Kidney (tissue), 14 donors: ENCODE results near the gene SGCD. TPM values are rescaled to one million over a fixed set of nuclear protein-coding genes. Genes with fewer than 3 reads are reported as not detected.

ENCODE experiments used
- DNase-seq, 5 donors: peaks; one replicate each; pipeline ENCODE4 v3.0.0-alpha.2; 2013 to 2020
- FAIRE-seq: peaks from 2 replicates; lab custom pipeline; 2012; peaks lifted over from hg19 to GRCh38; lab: Jason Lieb, UNC
- H3K27ac ChIP-seq, 2 donors: one replicate each; pipeline ENCODE4 v1.7.0; 2013; ENCODE audit warnings: low read depth in 2 of 2, low read length in 2 of 2, inconsistent platforms in 1 of 2
- H3K27me3 ChIP-seq: one replicate; pipeline ENCODE4 v1.7.1; 2013; ENCODE audit warnings: low read length, inconsistent platforms; ENCODE audit not compliant: control insufficient read depth, insufficient read depth
- H3K36me3 ChIP-seq, 3 donors: one replicate each; pipeline versions ENCODE4 v1.7.0 to v1.7.1; 2013; ENCODE audit warnings: low read length in 3 of 3, control low read depth in 1 of 3, inconsistent platforms in 1 of 3; ENCODE audit not compliant: insufficient read depth in 3 of 3, control insufficient read depth in 2 of 3
- H3K4me1 ChIP-seq, 3 donors: one replicate each; pipeline versions ENCODE4 v1.7.0 to v1.7.1; 2013; ENCODE audit warnings: low read length in 3 of 3, inconsistent platforms in 1 of 3, low read depth in 1 of 3; ENCODE audit not compliant: control insufficient read depth in 2 of 3, insufficient read depth in 2 of 3
- H3K4me3 ChIP-seq, 3 donors: one replicate each; pipeline versions ENCODE4 v1.7.0 to v1.8.1; 2013; ENCODE audit warnings: low read length in 3 of 3, control low read depth in 1 of 3, inconsistent platforms in 1 of 3
- H3K9ac ChIP-seq, 3 donors: one replicate each; pipeline versions ENCODE4 v1.7.0 to v1.7.1; 2013; ENCODE audit warnings: low read length in 3 of 3, control low read depth in 1 of 3, inconsistent platforms in 1 of 3
- H3K9me3 ChIP-seq, 3 donors: one replicate each; pipeline versions ENCODE4 v1.7.0 to v1.7.1; 2013; ENCODE audit warnings: low read length in 3 of 3, control low read depth in 1 of 3, inconsistent platforms in 1 of 3; ENCODE audit not compliant: control insufficient read depth in 2 of 3, insufficient read depth in 1 of 3
- intact Hi-C: fragments of 100-400 bp; cut with DNase I; formaldehyde crosslinking; loops from one replicate; pipeline ENCODE4 v1.11.1; 2022
- polyA plus RNA-seq: library from polyadenylated mRNA; stranded (reverse); fragments of 350-450 nt; fragmentation: Illumina TruSeq; extraction: RNeasy Lipid Tissue Mini Kit (QIAGEN cat#74804); gene quantifications from one replicate; pipeline ENCODE4 v1.2.3, GENCODE V29; 2014; ENCODE audit warnings: low read depth, low replicate concordance; ENCODE audit not compliant: insufficient read depth
- total RNA-seq: library from RNA; stranded (reverse); fragmentation: NEBNext Ultra II Directional; extraction: Animal tissue kit (Norgen Biotek cat#: 25700); gene quantifications from one replicate; pipeline ENCODE4 v1.2.1, GENCODE V29; 2021
- TF ChIP-seq, protein P1 (sequence below): IDR thresholded peaks from 3 replicates; pipeline ENCODE4 v1.5.1; 2012; ENCODE audit warnings: mild to moderate bottlenecking, moderate library complexity, borderline replicate concordance; ENCODE audit not compliant: insufficient read depth; ENCODE audit errors: extremely low read depth
- donor health status: control.
- donor health status: control.
- donor health status: control.
- donor health status: control.
- donor health status: control.
- donor health status: DM: yes; HTN: yes; CAD: no.
- donor health status: Normal renal cell carcinoma (clear cell type).

SGCD gene
- total and polyA plus RNA-seq, 2 donors from 2014 or later, result 0.99 to 2.7 TPM

DNA sequence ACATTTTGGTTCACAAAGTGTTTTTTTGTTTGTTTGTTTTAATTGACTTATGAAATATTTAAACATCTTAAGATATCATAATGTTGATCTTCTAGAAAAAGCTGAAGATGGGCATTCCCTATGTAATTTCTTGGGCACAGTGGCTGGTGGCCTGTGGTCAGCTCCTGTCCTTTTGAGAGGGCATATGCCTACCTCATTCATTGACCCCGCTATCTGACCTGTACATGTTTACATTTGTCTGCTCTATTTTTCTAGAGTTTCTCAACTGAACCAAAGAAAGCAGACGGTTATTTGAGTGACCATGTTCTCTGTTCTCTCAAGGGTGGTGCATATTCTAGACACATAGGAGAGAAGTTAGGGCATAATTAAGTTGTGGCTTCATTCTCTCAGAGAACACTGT, 5.3 kb downstream of the SGCD start:
- no peak for DNase-seq
- Histone ChIP-seq H3K4me1 (no peaks in the 10 kb centered on the region), H3K27me3 (no peaks in the 10 kb centered on the region), H3K36me3 (no peaks in the 10 kb centered on the region), H3K27ac (no peak overlapping the region), H3K9me3 (no peaks in the 10 kb centered on the region), H3K4me3 (no peak overlapping the region), H3K9ac (no peak overlapping the region)
- intact Hi-C loops, result no loop called here
- TF ChIP-seq, protein P1, sequence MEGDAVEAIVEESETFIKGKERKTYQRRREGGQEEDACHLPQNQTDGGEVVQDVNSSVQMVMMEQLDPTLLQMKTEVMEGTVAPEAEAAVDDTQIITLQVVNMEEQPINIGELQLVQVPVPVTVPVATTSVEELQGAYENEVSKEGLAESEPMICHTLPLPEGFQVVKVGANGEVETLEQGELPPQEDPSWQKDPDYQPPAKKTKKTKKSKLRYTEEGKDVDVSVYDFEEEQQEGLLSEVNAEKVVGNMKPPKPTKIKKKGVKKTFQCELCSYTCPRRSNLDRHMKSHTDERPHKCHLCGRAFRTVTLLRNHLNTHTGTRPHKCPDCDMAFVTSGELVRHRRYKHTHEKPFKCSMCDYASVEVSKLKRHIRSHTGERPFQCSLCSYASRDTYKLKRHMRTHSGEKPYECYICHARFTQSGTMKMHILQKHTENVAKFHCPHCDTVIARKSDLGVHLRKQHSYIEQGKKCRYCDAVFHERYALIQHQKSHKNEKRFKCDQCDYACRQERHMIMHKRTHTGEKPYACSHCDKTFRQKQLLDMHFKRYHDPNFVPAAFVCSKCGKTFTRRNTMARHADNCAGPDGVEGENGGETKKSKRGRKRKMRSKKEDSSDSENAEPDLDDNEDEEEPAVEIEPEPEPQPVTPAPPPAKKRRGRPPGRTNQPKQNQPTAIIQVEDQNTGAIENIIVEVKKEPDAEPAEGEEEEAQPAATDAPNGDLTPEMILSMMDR, result no peak
- no peak for FAIRE-seq

DNA sequence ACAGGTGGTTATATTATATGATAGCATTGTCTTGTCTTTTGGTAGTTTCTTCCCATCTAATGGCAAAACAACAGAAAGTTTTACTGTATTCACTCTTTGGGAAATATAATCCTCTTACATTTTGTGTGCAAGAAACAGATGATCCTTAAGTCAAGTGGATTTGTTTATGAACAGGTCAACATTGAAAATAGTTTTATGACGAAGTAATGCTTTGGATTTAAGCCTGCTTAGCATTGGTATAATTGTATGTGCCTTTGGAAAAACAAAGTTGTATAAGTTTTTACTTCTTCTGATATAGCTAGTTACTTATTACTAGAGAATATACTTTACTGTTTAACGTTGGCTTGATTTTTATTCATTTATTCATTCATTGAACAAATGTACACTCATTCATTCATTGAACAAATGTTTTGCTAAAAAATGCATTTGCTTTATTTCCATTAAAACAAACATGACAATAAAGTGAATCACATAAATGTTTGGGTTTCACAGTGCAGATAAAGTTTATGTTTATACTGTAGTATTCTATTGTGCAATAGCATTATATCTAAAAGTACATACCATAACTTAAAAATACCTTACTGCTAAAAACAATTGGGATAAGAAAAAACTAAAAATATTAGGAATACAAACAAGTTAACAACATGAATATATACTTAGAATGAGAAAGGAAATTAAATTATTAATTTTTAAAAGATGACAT, 12.3 kb downstream of the SGCD start:
- DNase-seq, result no peak
- intact Hi-C loops, result no loop called here
- no peaks in the 10 kb centered on the region for H3K4me1 ChIP-seq

DNA sequence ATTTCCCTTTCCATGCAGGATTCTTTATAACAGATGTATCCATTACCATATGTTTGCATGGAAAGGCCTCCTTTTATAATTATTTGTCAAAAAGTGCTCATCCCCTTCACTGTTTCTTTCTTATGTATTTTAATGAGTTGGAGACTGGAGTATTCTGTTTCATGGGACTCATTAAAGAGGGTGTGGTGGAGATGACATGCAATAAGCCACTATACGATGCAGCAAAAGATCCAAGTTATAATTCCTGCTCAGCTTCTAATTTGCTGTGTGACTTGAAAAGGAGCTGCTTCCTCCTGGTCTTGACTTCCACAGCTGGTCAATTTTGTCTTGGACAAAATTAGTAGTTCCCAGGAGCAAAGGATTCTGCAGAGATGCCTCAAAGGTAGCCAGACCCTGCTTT, 13.9 kb downstream of the SGCD start:
- H3K27me3 ChIP-seq, result no peaks in the 10 kb centered on the region
- intact Hi-C loops, result no loop called here
- FAIRE-seq, result no peak
- H3K4me1 ChIP-seq, result no peaks in the 10 kb centered on the region
- no peak overlapping the region for H3K27ac ChIP-seq
- H3K9me3 ChIP-seq, result no peaks in the 10 kb centered on the region
- H3K4me3 ChIP-seq, result no peak overlapping the region
- no peak for DNase-seq
- TF ChIP-seq, protein P1, result no peak
- H3K9ac ChIP-seq, result no peak overlapping the region
- no peaks in the 10 kb centered on the region for H3K36me3 ChIP-seq

More for the DNA sequence above, 12.3 kb downstream of the SGCD start:
- FAIRE-seq, result peak; percentile 11
- no peak overlapping the region for H3K27ac ChIP-seq
- no peaks in the 10 kb centered on the region for H3K36me3 ChIP-seq
- H3K27me3 ChIP-seq, result no peaks in the 10 kb centered on the region
- no peaks in the 10 kb centered on the region for H3K9me3 ChIP-seq
- H3K9ac ChIP-seq, result no peak overlapping the region
- TF ChIP-seq, protein P1, result no peak
- no peak overlapping the region for H3K4me3 ChIP-seq
